ENCODE data around the gene ZFHX3.
"Not testable (repeated sequence)": the region's sequence is repeated elsewhere in the genome, so short reads cannot be mapped to it uniquely, and the experiment has no call there.

ZFHX3 gene, protein sequence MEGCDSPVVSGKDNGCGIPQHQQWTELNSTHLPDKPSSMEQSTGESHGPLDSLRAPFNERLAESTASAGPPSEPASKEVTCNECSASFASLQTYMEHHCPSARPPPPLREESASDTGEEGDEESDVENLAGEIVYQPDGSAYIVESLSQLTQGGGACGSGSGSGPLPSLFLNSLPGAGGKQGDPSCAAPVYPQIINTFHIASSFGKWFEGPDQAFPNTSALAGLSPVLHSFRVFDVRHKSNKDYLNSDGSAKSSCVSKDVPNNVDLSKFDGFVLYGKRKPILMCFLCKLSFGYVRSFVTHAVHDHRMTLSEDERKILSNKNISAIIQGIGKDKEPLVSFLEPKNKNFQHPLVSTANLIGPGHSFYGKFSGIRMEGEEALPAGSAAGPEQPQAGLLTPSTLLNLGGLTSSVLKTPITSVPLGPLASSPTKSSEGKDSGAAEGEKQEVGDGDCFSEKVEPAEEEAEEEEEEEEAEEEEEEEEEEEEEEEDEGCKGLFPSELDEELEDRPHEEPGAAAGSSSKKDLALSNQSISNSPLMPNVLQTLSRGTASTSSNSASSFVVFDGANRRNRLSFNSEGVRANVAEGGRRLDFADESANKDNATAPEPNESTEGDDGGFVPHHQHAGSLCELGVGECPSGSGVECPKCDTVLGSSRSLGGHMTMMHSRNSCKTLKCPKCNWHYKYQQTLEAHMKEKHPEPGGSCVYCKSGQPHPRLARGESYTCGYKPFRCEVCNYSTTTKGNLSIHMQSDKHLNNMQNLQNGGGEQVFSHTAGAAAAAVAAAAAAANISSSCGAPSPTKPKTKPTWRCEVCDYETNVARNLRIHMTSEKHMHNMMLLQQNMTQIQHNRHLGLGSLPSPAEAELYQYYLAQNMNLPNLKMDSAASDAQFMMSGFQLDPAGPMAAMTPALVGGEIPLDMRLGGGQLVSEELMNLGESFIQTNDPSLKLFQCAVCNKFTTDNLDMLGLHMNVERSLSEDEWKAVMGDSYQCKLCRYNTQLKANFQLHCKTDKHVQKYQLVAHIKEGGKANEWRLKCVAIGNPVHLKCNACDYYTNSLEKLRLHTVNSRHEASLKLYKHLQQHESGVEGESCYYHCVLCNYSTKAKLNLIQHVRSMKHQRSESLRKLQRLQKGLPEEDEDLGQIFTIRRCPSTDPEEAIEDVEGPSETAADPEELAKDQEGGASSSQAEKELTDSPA (N-terminal part only)

GRCh38 chr16:73047536-73048291 is at the start of gene ZFHX3:
ZFHX3 (minus strand) TSS chr16:73048128; CDS start chr16:72960145, 87,983 bp downstream.
- peak; percentile 64 for DNase-seq

GRCh38 chr16:73096510-73096909 is 48.6 kb upstream of the ZFHX3 start:
- DNase-seq: no peak

- DNase-seq: peak; percentile 87
Observed at GRCh38 chr16:73095885-73096421, 48.0 kb upstream of the ZFHX3 start.

GRCh38 chr16:73095142-73095820 is 47.4 kb upstream of the ZFHX3 start:
- peak; percentile 67 for DNase-seq

DNA sequence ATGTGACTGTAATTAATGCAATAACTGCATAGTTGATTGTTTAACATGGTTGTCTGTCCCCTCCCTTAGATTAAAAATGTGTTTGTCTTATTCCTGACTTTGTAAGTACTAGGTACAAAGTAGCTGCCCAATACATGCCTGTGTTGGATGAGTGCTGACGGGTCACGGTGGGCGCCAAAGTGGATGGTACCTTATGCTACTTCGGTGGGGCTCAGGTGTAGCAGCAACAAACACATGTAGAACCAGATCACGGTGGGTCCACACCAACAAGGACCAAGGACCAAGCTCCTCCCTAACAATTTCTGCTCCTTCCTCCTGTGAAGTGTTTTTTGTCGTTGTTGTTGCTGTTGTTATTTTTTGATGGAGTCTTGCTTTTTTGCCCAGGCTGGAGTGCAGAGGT is 46.4 kb upstream of the ZFHX3 start:
- DNase-seq: peak; percentile 6

DNA sequence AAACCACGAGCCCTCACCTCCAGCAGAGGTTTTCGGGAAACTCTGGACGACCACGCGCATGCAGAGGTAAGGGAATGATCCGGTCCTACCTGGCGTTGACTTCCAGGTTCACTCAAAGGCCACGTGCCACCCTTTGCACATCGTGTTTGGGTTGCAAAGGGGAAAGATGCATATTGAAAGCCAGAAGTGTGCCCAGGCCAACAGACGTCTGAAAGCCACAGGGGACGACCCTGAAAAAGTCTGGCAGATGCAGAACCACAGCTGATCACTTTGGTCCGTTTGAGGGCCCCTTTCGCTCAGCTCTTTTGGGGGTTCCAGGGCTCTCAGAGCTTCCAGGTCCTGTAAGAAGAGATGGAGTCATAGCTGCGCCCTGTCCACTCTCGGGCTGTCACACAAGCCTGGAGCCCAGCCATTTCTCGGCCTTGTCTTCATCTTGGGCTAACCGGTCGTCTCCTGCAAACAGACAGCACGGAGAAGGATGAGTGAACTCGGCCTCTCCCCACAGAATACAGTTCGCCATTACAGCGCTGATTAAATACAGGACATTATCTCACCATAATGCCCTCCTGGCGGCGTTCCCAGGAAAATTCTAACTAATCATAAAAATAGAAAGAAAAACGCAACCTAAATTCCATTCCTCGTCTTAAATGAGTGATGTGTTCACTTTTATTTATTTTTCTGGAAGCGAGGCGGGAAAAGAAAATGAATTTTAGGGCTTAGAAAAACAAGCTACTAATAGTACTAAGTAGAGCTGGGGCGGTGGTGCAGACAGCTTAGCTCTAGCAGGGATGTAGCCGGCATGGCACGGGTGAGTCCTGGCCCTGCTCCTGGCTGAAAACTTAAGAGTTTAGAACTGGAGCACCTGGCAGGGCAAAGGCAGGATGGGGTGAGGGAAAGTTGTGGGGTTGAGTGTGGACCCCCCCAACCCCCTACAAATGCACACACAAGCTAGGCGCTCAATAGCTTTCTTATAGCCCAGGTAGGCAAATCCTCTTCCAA is 45.5 kb upstream of the ZFHX3 start:
- DNase-seq: peak; percentile 19

- no peak for DNase-seq
Observed at GRCh38 chr16:73092236-73092781, 44.4 kb upstream of the ZFHX3 start.

GRCh38 chr16:73091174-73091573 is 43.2 kb upstream of the ZFHX3 start:
- no peak for DNase-seq

DNA sequence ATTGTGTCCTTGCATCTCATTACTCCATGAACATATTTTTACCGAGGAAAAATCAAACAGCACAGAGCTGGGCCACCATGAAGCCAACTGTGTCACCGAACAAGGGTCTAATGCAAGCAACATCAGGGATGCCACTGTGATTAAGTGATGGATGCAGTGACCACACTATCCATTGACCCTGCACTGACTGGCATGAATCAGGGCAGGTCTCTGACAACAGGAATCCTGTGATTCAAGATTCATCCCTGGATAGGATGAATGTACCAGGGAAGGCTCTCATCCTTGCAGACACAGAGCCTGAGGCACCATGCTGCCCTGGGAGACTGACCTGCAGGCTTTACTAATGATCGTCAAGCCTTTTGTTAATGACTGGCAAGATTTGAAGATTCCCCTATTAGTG is 41.5 kb upstream of the ZFHX3 start:
- DNase-seq: no peak

- no peak for DNase-seq
Observed at GRCh38 chr16:73086108-73086507, 38.2 kb upstream of the ZFHX3 start.

GRCh38 chr16:73083271-73083670 is 35.3 kb upstream of the ZFHX3 start:
- DNase-seq: no peak

DNA sequence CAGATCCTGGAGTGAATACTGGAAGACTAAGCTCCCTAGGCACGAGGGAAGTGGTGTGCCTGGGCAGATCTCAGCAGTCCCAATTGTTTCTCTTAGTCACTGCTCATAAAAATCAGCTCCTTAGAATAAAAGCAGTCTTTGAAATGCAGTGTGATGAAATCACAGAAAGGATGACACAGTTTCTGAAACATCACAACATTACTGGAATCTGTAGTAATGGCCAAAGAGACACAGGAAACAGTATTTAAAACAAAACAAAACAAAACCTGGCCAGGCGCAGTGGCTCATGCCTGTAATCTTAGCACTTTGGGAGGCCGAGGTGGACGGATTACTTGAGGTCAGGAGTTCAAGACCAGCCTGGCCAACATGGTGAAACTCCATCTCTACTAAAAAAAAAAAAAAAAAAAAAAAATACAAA is 34.7 kb upstream of the ZFHX3 start:
- DNase-seq: not testable (repeated sequence)

GRCh38 chr16:73080931-73081330 is 33.0 kb upstream of the ZFHX3 start:
- DNase-seq: no peak

DNA sequence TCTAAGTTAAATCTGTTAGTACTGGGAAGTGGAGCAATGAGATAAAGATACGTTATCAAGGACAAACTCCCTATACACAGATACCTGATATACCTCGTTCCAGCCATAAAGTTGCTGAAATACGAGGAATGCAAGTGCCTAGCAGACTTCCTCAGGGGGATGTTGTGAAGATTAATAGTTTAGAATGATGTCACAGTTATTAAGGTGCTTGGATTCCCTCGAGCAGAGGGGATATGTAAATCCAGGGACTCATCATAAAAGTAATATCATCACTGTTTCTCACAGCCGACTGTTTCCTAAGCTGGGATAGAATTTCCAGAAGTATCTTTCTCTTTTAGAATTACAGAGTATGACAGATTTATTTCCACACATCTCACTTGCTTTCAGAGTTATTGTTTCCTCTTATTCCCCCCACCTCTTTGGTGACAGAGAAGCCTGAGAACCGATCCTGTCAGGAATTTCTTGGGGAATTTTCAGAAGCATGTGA is 28.4 kb upstream of the ZFHX3 start:
- DNase-seq: no peak

GRCh38 chr16:73074382-73074781 is 26.5 kb upstream of the ZFHX3 start:
- DNase-seq: peak; percentile 35

DNA sequence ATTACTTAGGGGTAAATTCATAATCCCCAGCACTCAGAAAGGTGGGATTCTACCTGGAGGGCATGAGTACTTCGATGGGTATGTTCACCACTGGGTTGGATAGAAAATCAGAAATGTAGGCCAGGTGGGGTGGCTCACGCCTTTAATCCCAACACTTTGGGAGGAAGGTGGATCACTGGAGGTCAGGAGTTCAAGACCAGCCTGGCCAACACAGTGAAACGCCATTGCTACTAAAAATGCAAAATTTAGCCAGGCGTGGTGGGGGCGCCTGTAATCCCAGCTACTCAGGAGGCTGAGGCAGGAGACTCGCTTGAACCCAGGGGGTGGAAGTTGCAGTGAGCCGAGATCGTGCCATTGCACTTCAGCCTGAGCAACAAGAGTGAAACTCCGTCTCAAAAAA is 24.1 kb upstream of the ZFHX3 start:
- not testable (repeated sequence) for DNase-seq

DNA sequence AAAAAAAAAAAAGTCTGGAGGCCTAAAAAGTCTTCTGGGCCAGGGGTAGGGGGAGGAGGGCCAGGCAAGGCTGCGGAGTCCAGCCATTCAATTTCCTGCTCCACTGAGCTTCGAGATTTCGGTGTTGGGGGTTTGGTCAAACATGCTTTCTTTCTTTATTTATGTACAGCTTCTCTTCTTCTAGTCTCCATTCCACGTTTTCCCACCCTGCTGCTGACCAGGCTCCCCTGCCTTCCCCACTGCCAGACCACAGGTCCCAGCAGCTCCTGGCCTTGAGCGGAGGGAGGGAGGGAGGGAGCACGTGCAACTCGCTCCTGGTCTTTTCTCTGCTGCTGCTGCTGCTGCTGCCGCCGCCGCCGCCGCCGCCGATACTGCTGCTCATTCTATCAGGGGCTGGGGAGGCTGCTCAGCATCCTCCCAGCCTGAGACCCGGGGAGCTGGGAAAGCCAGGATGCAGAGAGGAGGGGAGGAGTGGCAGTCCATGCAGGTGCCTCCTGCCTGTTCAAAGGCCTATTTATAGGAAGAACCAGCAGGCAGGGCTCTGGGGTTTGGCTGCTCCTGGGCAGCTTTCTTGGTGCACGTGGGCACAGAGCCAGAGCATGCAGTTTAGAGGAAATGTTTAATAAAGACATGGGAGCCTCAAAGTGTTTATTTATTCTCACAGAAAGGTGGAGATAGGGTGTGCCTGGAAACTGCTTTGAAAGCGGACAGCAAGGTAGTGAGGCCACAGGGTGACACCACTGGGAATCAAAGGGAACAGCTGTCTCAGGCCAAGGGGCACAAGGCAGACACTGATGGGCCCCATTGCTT is 23.4 kb upstream of the ZFHX3 start:
- DNase-seq: peak; percentile 81

- DNase-seq: no peak
Observed at GRCh38 chr16:73069581-73070262, 21.8 kb upstream of the ZFHX3 start.

Data from NCI-H69 (cell line).